Ovary (tissue), 9 donors: ENCODE data around the gene RHBDD3. TPM values are rescaled to one million over a fixed set of nuclear protein-coding genes. Genes with fewer than 3 reads are reported as not detected.
"Not testable (repeated sequence)": the region's sequence is repeated elsewhere in the genome, so short reads cannot be mapped to it uniquely, and the experiment has no call there.

ENCODE experiments used
- DNase-seq, 5 donors: peaks; one replicate each; pipeline ENCODE4 v3.0.0-alpha.2; 2019 to 2020
- H3K27ac ChIP-seq, 2 donors: fragments of 200-600 bp; one replicate each; pipeline versions ENCODE4 v1.5.1 to v1.8.0; 2019 to 2022
- H3K27me3 ChIP-seq: fragments of 200-600 bp; one replicate; pipeline ENCODE4 v1.8.0; 2022
- H3K36me3 ChIP-seq: fragments of 200-600 bp; sonication (generic); one replicate; pipeline ENCODE4 v1.5.1; 2019
- H3K4me1 ChIP-seq: one replicate; pipeline ENCODE4 v1.8.1; 2013; ENCODE audit warnings: mild to moderate bottlenecking, moderate library complexity; ENCODE audit not compliant: insufficient read depth
- H3K4me3 ChIP-seq: fragments of 200-600 bp; sonication (generic); one replicate; pipeline ENCODE4 v1.5.1; 2017
- H3K9me3 ChIP-seq, 2 donors: fragments of 200-600 bp in 1 of 2; sonication (generic) in 1 of 2; one replicate each; pipeline versions ENCODE4 v1.5.1 to v1.8.1; 2013 to 2019; ENCODE audit warnings: mild to moderate bottlenecking in 1 of 2, moderate library complexity in 1 of 2
- EP300 ChIP-seq: sonication (generic); formaldehyde crosslinking; IDR thresholded peaks from one replicate; pipeline ENCODE4 v1.6.1; 2017; ENCODE audit warnings: antibody characterized with exemption
- POLR2A ChIP-seq: fragments of 450-650 bp; IDR thresholded peaks from one replicate; pipeline ENCODE4 v1.6.1; 2017; ENCODE audit warnings: antibody characterized with exemption, mild to moderate bottlenecking, moderate library complexity
- WGBS, 3 donors: extraction: QIAGEN DNeasy Blood & Tissue Kit in 1 of 3; methylation state at CpG; one replicate each; pipeline versions ENCODE4 v1.1.5 to v1.1.7; 2013 to 2017; 5-methylcytosine and 5-hydroxymethylcytosine counted together
- intact Hi-C, 4 donors: fragments of 100-400 bp; cut with DNase I; formaldehyde crosslinking; loops; one replicate each; pipeline versions ENCODE4 v1.11.0 to v1.15.1; 2022 to 2023
- polyA plus RNA-seq, 2 donors: library from polyadenylated mRNA; stranded (reverse); fragments of 200-250 nt in 1 of 2; fragments of 350-450 nt in 1 of 2; fragmentation: Illumina TruSeq in 1 of 2; extraction: RNeasy Lipid Tissue Mini Kit (QIAGEN cat#74804) in 1 of 2; gene quantifications; one replicate each; pipeline ENCODE4 v1.2.3, GENCODE V29; 2013 to 2014
- total RNA-seq, 7 donors: library from RNA; depleted of rRNA in 2 of 7; stranded (reverse); fragments of >200 nt in 2 of 7; fragmentation: NEBNext Ultra II Directional in 3 of 7; extraction: Animal tissue kit (Norgen Biotek cat#: 25700) in 3 of 7; gene quantifications; one replicate each; pipeline versions ENCODE4 v1.1.0 to v1.2.4, GENCODE V29; 2016 to 2023
- TF ChIP-seq, protein P1 (sequence below), 3 donors: fragments of 450-650 bp in 2 of 3; fragments of 200-600 bp in 1 of 3; IDR thresholded peaks; one replicate each; pipeline versions ENCODE4 v1.5.1 to v1.8.0; 2016 to 2022; ENCODE audit warnings: antibody characterized with exemption in 3 of 3, mild to moderate bottlenecking in 1 of 3
- donor health status: DM: no; HTN: no; CAD: no; lungs with moderate emphysema.
- donor health status: DM: no; HTN: no; CAD: no.
- donor health status: Bipolar disorder and iron deficiency.
- donor health status: DM: yes; HTN: yes; CAD: no.
- donor health status: DM: no; HTN: no; CAD: no.
- donor health status: DM: yes; HTN: yes; CAD: no.

RHBDD3 gene
- total and polyA plus RNA-seq, 9 donors: 4.2 to 26.8 (median 19.4) TPM

DNA sequence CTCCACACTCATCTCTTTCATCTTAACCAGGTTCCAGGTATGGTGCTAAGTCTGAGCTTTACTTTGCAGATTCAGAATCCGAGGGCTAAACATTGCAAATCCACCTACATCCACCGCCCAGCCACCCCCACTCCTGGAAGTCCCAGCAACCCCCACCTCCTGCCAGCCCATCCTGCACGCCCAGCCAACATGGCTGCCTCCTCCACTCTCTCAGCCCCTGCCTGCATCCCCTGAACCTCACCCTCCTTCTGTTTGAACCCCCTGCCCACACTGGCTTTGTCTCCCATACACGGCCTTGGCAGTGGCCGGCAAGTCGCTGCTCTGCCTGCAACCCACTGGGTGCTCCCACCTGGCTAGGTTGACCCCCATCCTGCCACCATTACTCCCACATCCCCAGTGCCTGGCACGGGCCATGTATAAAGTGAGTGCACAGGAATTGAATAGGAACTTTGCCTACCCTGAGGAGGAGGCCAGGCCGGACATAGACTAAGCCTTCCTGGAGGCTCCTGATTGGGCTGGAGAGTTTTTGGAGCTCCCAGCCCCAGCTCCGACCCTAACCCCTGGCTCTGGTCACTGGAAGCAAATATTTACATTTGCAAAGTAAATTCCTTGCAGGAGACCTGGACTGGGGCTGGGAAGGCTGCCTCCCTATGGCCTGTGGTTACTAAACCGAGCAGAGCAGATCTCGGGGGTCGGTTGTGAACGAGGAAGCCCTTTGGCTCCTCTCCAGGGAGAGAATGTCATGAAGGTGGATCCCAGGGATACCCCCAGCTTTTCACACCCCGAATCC is 47.7 kb downstream of the RHBDD3 start:
- Histone ChIP-seq H3K36me3 (no peaks in the 10 kb centered on the region), H3K27ac (no peak overlapping the region), H3K4me3 (no peak overlapping the region), H3K9me3 (no peaks in the 10 kb centered on the region), H3K27me3 (no peaks in the 10 kb centered on the region), H3K4me1 (no peaks in the 10 kb centered on the region)
- no peak for TF ChIP-seq POLR2A
- TF ChIP-seq EP300: no peak
- TF ChIP-seq, protein P1, sequence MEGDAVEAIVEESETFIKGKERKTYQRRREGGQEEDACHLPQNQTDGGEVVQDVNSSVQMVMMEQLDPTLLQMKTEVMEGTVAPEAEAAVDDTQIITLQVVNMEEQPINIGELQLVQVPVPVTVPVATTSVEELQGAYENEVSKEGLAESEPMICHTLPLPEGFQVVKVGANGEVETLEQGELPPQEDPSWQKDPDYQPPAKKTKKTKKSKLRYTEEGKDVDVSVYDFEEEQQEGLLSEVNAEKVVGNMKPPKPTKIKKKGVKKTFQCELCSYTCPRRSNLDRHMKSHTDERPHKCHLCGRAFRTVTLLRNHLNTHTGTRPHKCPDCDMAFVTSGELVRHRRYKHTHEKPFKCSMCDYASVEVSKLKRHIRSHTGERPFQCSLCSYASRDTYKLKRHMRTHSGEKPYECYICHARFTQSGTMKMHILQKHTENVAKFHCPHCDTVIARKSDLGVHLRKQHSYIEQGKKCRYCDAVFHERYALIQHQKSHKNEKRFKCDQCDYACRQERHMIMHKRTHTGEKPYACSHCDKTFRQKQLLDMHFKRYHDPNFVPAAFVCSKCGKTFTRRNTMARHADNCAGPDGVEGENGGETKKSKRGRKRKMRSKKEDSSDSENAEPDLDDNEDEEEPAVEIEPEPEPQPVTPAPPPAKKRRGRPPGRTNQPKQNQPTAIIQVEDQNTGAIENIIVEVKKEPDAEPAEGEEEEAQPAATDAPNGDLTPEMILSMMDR (IDR thresholded peaks at IDR 0.05): no peak
- DNase-seq: peak in 1 of 5 donors; percentile 25
- intact Hi-C loops: no loop called here
- WGBS, 3 donors: 45 to 64% (median 46%) methylated on average over 14 of the region's 14 CpGs

DNA sequence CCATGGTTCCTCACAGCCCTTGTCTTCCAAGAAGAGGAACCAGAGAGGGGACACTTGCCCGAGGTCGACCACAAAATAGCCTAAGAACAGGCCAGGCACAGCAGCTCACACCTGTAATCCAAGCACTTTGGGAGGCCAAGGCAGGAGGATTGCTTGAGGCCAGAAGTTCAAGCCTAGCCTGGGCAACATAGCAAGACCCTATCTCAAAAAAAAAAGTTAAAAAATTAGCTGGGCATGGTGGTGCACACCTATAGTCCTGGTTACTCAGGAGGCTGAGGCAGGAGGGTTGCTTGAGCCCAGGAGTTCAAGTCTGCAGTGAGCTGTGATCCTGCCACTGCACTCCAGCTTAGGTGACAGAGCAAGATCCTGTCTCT is 48.4 kb downstream of the RHBDD3 start:
- H3K27me3 ChIP-seq, DNase-seq, H3K4me1 ChIP-seq, H3K4me3 ChIP-seq, H3K36me3 ChIP-seq, H3K27ac ChIP-seq, H3K9me3 ChIP-seq, intact Hi-C loops: not testable (repeated sequence)
- 72 to 81% (median 78%) methylated on average over 2 of the region's 2 CpGs for WGBS, 3 donors

DNA sequence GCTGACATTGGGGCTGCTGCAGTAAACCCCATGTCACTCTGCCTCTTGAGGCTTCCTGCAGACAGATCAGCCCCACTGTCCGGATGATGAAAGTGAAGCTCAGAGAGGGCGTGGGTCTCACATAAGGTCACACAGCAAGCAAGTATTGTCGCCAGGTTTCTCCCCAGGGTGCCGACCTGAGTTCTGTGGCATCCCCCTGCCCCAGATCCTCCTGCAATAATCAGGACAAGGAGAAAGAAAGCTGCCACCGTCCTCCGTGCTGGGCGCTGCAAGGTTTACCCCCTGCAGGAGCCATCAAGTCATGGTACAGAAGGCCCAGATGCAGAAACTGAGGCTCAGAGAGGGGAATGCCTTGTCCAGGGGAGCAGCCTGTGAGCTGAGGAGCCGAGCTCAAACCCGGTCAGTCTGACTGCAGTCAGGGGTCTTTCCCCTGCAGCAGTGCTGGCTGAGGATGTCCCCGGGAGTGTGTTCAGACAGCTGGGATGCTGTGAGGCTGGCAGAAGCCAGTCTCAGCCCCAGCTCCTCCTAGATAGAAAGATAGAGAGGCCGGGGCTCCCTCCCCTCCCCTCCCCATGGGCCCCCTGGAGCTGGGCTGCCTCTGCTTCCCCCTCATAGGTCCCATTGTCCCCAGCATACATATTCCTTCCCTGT is 48.9 kb downstream of the RHBDD3 start:
- TF ChIP-seq EP300 (no peak), POLR2A (no peak)
- TF ChIP-seq, protein P1 (IDR thresholded peaks at IDR 0.05): no peak
- no peaks in the 10 kb centered on the region for H3K9me3 ChIP-seq
- H3K27me3 ChIP-seq: no peaks in the 10 kb centered on the region
- H3K4me1 ChIP-seq: no peaks in the 10 kb centered on the region
- intact Hi-C loops: no loop called here
- peak in 2 of 5 donors; percentile 12 to 24 for DNase-seq
- H3K4me3 ChIP-seq: no peak overlapping the region
- no peak overlapping the region for H3K27ac ChIP-seq
- 94 to 99% (median 95%) methylated on average over 9 to 11 of the region's 11 CpGs for WGBS, 3 donors
- H3K36me3 ChIP-seq: no peaks in the 10 kb centered on the region

DNA sequence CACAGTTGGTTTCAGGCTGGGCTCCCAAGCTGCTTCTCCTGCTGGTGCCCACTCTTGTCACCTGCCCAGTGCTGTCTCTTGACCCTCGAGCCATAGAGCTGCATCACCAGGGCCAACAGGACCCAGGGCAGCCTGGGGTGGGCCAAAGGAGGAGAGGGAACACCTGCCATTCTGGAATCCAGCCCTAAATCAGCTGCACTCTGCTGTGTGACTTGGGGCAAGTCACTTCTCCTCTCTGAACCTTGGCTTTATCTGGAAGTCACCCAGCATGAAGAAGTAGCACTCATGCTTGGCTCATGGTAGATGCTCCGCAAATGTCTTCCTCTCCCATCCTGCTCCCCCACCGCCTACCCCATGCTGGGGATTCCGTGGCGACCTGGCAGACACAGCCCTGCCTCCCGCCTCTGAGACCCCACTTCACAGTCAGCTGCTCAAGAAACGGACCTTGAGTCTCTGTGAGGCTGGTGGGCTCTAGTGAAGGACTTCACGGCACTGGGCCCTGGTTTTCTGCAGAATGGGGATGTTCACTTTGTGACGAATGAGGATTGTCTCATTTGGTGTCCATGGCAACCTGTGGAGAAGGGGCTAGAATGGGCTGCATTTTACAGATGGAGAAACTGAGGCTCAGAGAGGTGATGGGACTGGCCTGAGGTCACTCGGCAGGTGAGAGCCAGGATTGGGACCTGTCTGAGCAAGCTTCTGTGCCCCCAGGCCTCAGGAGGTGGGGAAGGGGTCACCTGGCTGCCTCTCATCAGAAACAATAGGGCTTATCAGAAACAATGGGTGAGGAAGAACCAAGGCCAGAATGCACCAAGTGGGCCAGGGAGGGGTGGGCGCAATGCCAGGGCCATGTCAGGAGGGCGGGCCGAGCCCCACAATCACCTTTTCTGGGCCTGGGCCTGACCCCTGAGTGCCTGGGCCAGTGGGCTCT is 49.7 kb downstream of the RHBDD3 start:
- DNase-seq: peak in 2 of 5 donors; percentile 11 to 42
- 83 to 89% (median 86%) methylated on average over 13 of the region's 13 CpGs for WGBS, 3 donors
- intact Hi-C loops: no loop called here
- H3K4me3 ChIP-seq: no peak overlapping the region
- no peak for TF ChIP-seq POLR2A
- TF ChIP-seq, protein P1 (IDR thresholded peaks at IDR 0.05): no peak
- no peak for TF ChIP-seq EP300
- H3K9me3 ChIP-seq: no peaks in the 10 kb centered on the region
- H3K27ac ChIP-seq: no peak overlapping the region
- no peaks in the 10 kb centered on the region for H3K4me1 ChIP-seq
- H3K27me3 ChIP-seq: no peaks in the 10 kb centered on the region
- H3K36me3 ChIP-seq: no peaks in the 10 kb centered on the region
